BLaER1 treated with 17β-estradiol and CSF1 and Interleukin-3, amounts not matched to agents 10 nM and 100 nM (cell line): Measurements from ENCODE around the gene CLDN25.
A peak's percentile ranks its signal among the peaks of the same experiment; 100 is the strongest.
"Not testable (repeated sequence)": the region's sequence is repeated elsewhere in the genome, so short reads cannot be mapped to it uniquely, and the experiment has no call there.

ENCODE experiments used
- H3K27ac ChIP-seq, 11 experiments: shearing (Covaris generic); formaldehyde crosslinking; 2 replicates each; pipeline ENCODE4 v1.8.1; 2022
- H3K27me3 ChIP-seq, 11 experiments: shearing (Covaris generic); formaldehyde crosslinking; 2 replicates each; pipeline ENCODE4 v1.8.1; 2022
- H3K36me3 ChIP-seq, 11 experiments: shearing (Covaris generic); formaldehyde crosslinking; 2 replicates each; pipeline ENCODE4 v1.8.1; 2022
- H3K4me1 ChIP-seq, 10 experiments: shearing (Covaris generic); formaldehyde crosslinking; 2 replicates each; pipeline ENCODE4 v1.8.1; 2022
- H3K4me2 ChIP-seq, 11 experiments: shearing (Covaris generic); formaldehyde crosslinking; 2 replicates each; pipeline ENCODE4 v1.8.1; 2022
- H3K4me3 ChIP-seq, 10 experiments: shearing (Covaris generic); formaldehyde crosslinking; 2 replicates each; pipeline ENCODE4 v1.8.1; 2022
- H3K9ac ChIP-seq, 11 experiments: shearing (Covaris generic); formaldehyde crosslinking; 2 replicates each; pipeline ENCODE4 v1.8.1; 2022
- H3K9me3 ChIP-seq, 11 experiments: shearing (Covaris generic); formaldehyde crosslinking; replicated peaks in 1 of 11; 2 replicates each; pipeline ENCODE4 v1.8.1; 2022
- H4K20me1 ChIP-seq, 11 experiments: shearing (Covaris generic); formaldehyde crosslinking; 2 replicates each; pipeline ENCODE4 v1.8.1; 2022
- Cebpa-rat ChIP-seq, 11 experiments: shearing (Covaris generic); IDR thresholded peaks; 2 replicates each; pipeline ENCODE4 v1.8.1; 2022

The CLDN25 gene

GRCh38 chr11:113779496-113779895 lies at the start of gene CLDN25:
CLDN25 (plus strand) TSS chr11:113779796; CDS start chr11:113779796, 0 bp downstream.
- Histone ChIP-seq H4K20me1 (no peaks in the 10 kb centered on the region), H3K27ac (no peak within 1 kb of the TSS), H3K4me3 (no peak within 1 kb of the TSS)

DNA sequence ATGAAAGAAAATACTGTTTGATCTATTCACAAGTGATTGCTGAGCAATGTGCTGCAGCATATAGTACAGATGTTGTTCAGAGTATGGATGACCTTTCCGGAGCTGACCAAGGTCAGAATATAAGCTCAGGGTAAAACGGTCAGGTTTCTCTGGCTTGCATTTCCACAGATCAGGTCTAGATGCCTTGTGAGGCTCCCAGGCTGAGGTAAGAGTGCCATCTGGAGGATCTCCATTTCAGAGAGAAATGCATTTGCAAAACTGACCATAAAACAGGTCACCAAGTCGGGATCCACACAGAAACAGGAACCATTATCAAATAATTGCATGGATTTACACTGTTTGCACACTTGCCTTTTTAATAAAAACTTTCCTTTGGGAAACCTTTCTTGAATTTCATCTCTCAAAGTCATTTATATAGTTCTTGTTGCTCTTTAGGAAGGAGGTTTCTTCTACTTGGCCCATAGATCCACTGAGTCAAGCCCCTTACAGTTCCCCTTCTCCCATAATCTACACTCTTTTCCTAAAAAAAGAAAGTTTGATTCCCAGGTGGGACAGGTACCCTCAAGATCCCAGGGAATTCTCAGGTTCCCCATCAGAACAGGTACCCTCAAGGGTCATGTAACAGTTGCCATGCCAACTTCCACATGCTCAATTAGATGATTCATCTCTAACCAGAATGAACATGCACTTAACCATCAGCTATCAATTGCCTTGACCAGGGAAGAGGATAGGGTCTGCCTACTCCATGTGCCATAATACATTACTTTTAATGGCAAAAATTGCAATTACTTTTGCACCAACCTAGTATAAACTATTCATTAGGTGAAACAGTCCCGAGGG lies 48.5 kb upstream of the CLDN25 start:
- no peak overlapping the region for H3K4me2 ChIP-seq
- H4K20me1 ChIP-seq: no peaks in the 10 kb centered on the region; a peak in 1 of 22 replicates
- H3K27ac ChIP-seq: no peak overlapping the region
- no peak overlapping the region for H3K4me3 ChIP-seq
- no peaks in the 10 kb centered on the region for H3K9me3 ChIP-seq
- H3K36me3 ChIP-seq: peaks cover 43 to 53% (median 49%) of the 10 kb centered on the region in 11 experiments
- no peak for TF ChIP-seq Cebpa-rat (IDR thresholded peaks at IDR 0.05)
- H3K4me1 ChIP-seq: peaks cover 0 to 40% (median 4%) of the 10 kb centered on the region in 10 experiments; a peak in 10 of 20 replicates
- no peaks in the 10 kb centered on the region for H3K27me3 ChIP-seq
- H3K9ac ChIP-seq: no peak overlapping the region

More at GRCh38 chr11:113779496-113779895, at the start of gene CLDN25:
- Histone ChIP-seq H3K4me2 (no peak within 1 kb of the TSS), H3K36me3 (no peaks in the 10 kb centered on the region), H3K9ac (no peak within 1 kb of the TSS), H3K4me1 (no peaks in the 10 kb centered on the region; a peak in 1 of 20 replicates), H3K27me3 (no peaks in the 10 kb centered on the region), H3K9me3 (no peaks in the 10 kb centered on the region)
- no peak for TF ChIP-seq Cebpa-rat (IDR thresholded peaks at IDR 0.05)

GRCh38 chr11:113732092-113732491 lies 47.5 kb upstream of the CLDN25 start:
- H3K36me3 ChIP-seq: peaks cover 53 to 63% (median 59%) of the 10 kb centered on the region in 11 experiments
- no peak overlapping the region for H3K9ac ChIP-seq
- no peak for TF ChIP-seq Cebpa-rat (IDR thresholded peaks at IDR 0.05)
- no peak overlapping the region for H3K4me3 ChIP-seq
- H3K4me1 ChIP-seq: peaks cover 0 to 33% (median 4%) of the 10 kb centered on the region in 10 experiments; a peak in 10 of 20 replicates
- H4K20me1 ChIP-seq: no peaks in the 10 kb centered on the region; a peak in 1 of 22 replicates
- H3K9me3 ChIP-seq: no peaks in the 10 kb centered on the region
- H3K27ac ChIP-seq: no peak overlapping the region
- no peaks in the 10 kb centered on the region for H3K27me3 ChIP-seq
- no peak overlapping the region for H3K4me2 ChIP-seq

- Histone ChIP-seq H4K20me1 (no peaks in the 10 kb centered on the region), H3K9me3 (no peaks in the 10 kb centered on the region), H3K4me2 (no peak overlapping the region), H3K27ac (no peak overlapping the region), H3K4me3 (no peak overlapping the region), H3K9ac (no peak overlapping the region), H3K36me3 (peaks cover 95 to 100% (median 98%) of the 10 kb centered on the region in 11 experiments), H3K4me1 (no peaks in the 10 kb centered on the region), H3K27me3 (no peaks in the 10 kb centered on the region)
- no peak for TF ChIP-seq Cebpa-rat (IDR thresholded peaks at IDR 0.05)
These were observed 43.3 kb upstream of the CLDN25 start for GRCh38 chr11:113736323-113736722.

GRCh38 chr11:113752932-113753331 lies 26.7 kb upstream of the CLDN25 start:
- Histone ChIP-seq H3K27ac (no peak overlapping the region), H4K20me1 (no peaks in the 10 kb centered on the region), H3K36me3 (peaks cover 66 to 99% (median 81%) of the 10 kb centered on the region in 11 experiments), H3K9me3 (peaks cover 0 to 21% (median 15%) of the 10 kb centered on the region in 11 experiments; a peak in 16 of 22 replicates), H3K4me3 (no peak overlapping the region), H3K4me2 (no peak overlapping the region), H3K27me3 (no peaks in the 10 kb centered on the region), H3K4me1 (no peaks in the 10 kb centered on the region), H3K9ac (no peak overlapping the region)
- 0 out of 22 replicates have a peak, but pooled peaks of 1 of the 11 experiments have one; percentile 5 for TF ChIP-seq Cebpa-rat (IDR thresholded peaks at IDR 0.05)

- H3K9me3 ChIP-seq: peaks cover 0 to 28% (median 20%) of the 10 kb centered on the region in 11 experiments; a peak in 16 of 22 replicates
- no peak for TF ChIP-seq Cebpa-rat (IDR thresholded peaks at IDR 0.05)
- H3K27ac ChIP-seq: no peak overlapping the region
- H3K27me3 ChIP-seq: no peaks in the 10 kb centered on the region
- no peak overlapping the region for H3K9ac ChIP-seq
- peaks cover 0 to 6% (median 4%) of the 10 kb centered on the region in 10 experiments; a peak in 3 of 20 replicates for H3K4me1 ChIP-seq
- H3K4me3 ChIP-seq: no peak overlapping the region
- peaks cover 0 to 35% (median 14%) of the 10 kb centered on the region in 11 experiments; a peak in 14 of 22 replicates for H4K20me1 ChIP-seq
- peaks cover 90 to 100% (median 99%) of the 10 kb centered on the region in 11 experiments for H3K36me3 ChIP-seq
- H3K4me2 ChIP-seq: no peak overlapping the region
These were observed 19.4 kb upstream of the CLDN25 start for GRCh38 chr11:113760241-113760640.

DNA sequence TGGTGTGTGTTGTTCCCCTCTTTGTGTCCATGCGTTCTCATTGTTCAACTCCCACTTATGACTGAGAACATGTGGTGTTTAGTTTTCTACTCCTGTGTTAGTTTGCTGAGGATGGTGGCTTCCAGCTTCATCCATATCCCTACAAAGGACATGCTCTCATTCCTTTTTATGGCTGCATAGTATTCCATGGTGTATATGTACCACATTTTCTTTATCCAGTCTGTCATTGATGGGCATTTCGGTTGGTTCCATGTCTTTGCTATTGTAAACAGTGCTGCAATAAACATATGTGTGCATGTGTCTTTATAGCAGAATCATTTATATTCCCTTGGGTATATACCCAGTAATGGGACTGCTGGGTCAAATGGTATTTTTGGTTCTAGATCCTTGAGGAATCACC lies 16.6 kb upstream of the CLDN25 start:
- H3K9ac ChIP-seq: not testable (repeated sequence)
- H3K36me3 ChIP-seq: peaks cover 85 to 100% (median 99%) of the 10 kb centered on the region in 11 experiments

GRCh38 chr11:113764527-113765219 lies 14.9 kb upstream of the CLDN25 start:
- no peak overlapping the region for H3K4me3 ChIP-seq
- no peak overlapping the region for H3K4me2 ChIP-seq

More for the DNA sequence above, 16.6 kb upstream of the CLDN25 start:
- H3K27me3 ChIP-seq, H3K27ac ChIP-seq, H3K4me2 ChIP-seq, H3K4me3 ChIP-seq: not testable (repeated sequence)
- H3K4me1 ChIP-seq: peaks cover 0 to 10% (median 4%) of the 10 kb centered on the region in 10 experiments; a peak in 3 of 20 replicates
- peaks cover 0 to 19% (median 16%) of the 10 kb centered on the region in 11 experiments; a peak in 16 of 22 replicates for H3K9me3 ChIP-seq
- peaks cover 0 to 54% (median 14%) of the 10 kb centered on the region in 11 experiments; a peak in 14 of 22 replicates for H4K20me1 ChIP-seq

More at GRCh38 chr11:113764527-113765219, 14.9 kb upstream of the CLDN25 start:
- Histone ChIP-seq H3K27ac (no peak overlapping the region), H3K9me3 (peaks cover 0 to 19% (median 16%) of the 10 kb centered on the region in 11 experiments; a peak in 16 of 22 replicates), H3K27me3 (no peaks in the 10 kb centered on the region), H3K9ac (no peak overlapping the region), H3K36me3 (peaks cover 83 to 100% (median 94%) of the 10 kb centered on the region in 11 experiments), H4K20me1 (peaks cover 0 to 63% (median 14%) of the 10 kb centered on the region in 11 experiments; a peak in 14 of 22 replicates), H3K4me1 (peaks cover 0 to 10% (median 4%) of the 10 kb centered on the region in 10 experiments; a peak in 3 of 20 replicates)
- TF ChIP-seq Cebpa-rat (IDR thresholded peaks at IDR 0.05): no peak
